Endometrial microvascular endothelial cells (primary cell): ENCODE measurements around the gene SYCN. TPM values are rescaled to one million over a fixed set of nuclear protein-coding genes. Genes with fewer than 3 reads are reported as not detected.
"Not testable (repeated sequence)": the region's sequence is repeated elsewhere in the genome, so short reads cannot be mapped to it uniquely, and the experiment has no call there.

Experiments used
- in situ Hi-C: cut with HindIII; loops from 2 replicates; pipeline ENCODE4 v1.10.0; 2017; ENCODE audit warnings: low sequenced_read_pairs, low pct_unique_long_range_greater_than_20kb; ENCODE audit errors: inconsistent ontology term
- total RNA-seq: library from RNA; depleted of rRNA; stranded (reverse); fragments of >200 nt; gene quantifications from one replicate; pipeline ENCODE4 v1.2.3, GENCODE V29; 2015; ENCODE audit errors: inconsistent ontology term

SYCN gene
- not detected for total RNA-seq

- in situ Hi-C loops: no loop called here
Observed at GRCh38 chr19:39203372-39204341, at the start of gene SYCN. Gene SYCN (minus strand): TSS chr19:39204263. CDS start chr19:39204254, 9 bp downstream.

GRCh38 chr19:39253374-39254149, 49.5 kb upstream of the SYCN start:
- in situ Hi-C loops: no loop called here

GRCh38 chr19:39252458-39252857, 48.4 kb upstream of the SYCN start:
- in situ Hi-C loops: no loop called here

- in situ Hi-C loops: no loop called here
Observed at GRCh38 chr19:39251846-39252245, 47.8 kb upstream of the SYCN start.

- in situ Hi-C loops: no loop called here
Observed at GRCh38 chr19:39251081-39251480, 47.0 kb upstream of the SYCN start.

- in situ Hi-C loops: no loop called here
Observed at GRCh38 chr19:39248806-39249205, 44.7 kb upstream of the SYCN start, which contains the start of gene IFNL4. Gene IFNL4 (minus strand): TSS chr19:39248856.

GRCh38 chr19:39247701-39248664, 43.9 kb upstream of the SYCN start:
- in situ Hi-C loops: no loop called here

- in situ Hi-C loops: no loop called here
Observed at GRCh38 chr19:39246951-39247669, 43.0 kb upstream of the SYCN start.

GRCh38 chr19:39245166-39245565, 41.1 kb upstream of the SYCN start:
- in situ Hi-C loops: not testable (repeated sequence)

- in situ Hi-C loops: not testable (repeated sequence)
Observed at GRCh38 chr19:39244410-39245100, 40.5 kb upstream of the SYCN start, which contains the start of gene IFNL3. Gene IFNL3 (minus strand): TSS chr19:39245006. CDS start chr19:39244967, 39 bp downstream.

- in situ Hi-C loops: not testable (repeated sequence)
Observed at GRCh38 chr19:39243741-39244140, 39.7 kb upstream of the SYCN start.

- in situ Hi-C loops: no loop called here
Observed at GRCh38 chr19:39240421-39240820, 36.4 kb upstream of the SYCN start.

- in situ Hi-C loops: no loop called here
Observed at GRCh38 chr19:39238944-39239343, 34.9 kb upstream of the SYCN start.

- in situ Hi-C loops: no loop called here
Observed at GRCh38 chr19:39238209-39238608, 34.1 kb upstream of the SYCN start.

- in situ Hi-C loops: no loop called here
Observed at GRCh38 chr19:39237200-39238184, 33.4 kb upstream of the SYCN start.

- in situ Hi-C loops: no loop called here
Observed at GRCh38 chr19:39236527-39236926, 32.5 kb upstream of the SYCN start.
